Neural progenitor cell (in vitro differentiated cells): ENCODE data around the gene DOK3. TPM values are rescaled to one million over a fixed set of nuclear protein-coding genes. Genes with fewer than 3 reads are reported as not detected.

Source experiments
- DNase-seq: peaks from one replicate; pipeline ENCODE4 v3.0.0-alpha.2; 2016; ENCODE audit warnings: low spot score
- H2AFZ ChIP-seq: fragments of 200-600 bp; sonication (generic); replicated peaks from 2 replicates; pipeline ENCODE4 v1.6.1; 2016; ENCODE audit warnings: antibody characterized with exemption
- H3F3A ChIP-seq: fragments of 200-600 bp; sonication (generic); 2 replicates; pipeline ENCODE4 v1.6.1; 2016; ENCODE audit warnings: antibody characterized with exemption, low read depth
- H3K27ac ChIP-seq: fragments of 200-600 bp; sonication (generic); 2 replicates; pipeline ENCODE4 v1.5.1; 2016; ENCODE audit warnings: mild to moderate bottlenecking
- H3K27me3 ChIP-seq: fragments of 200-600 bp; sonication (generic); 2 replicates; pipeline ENCODE4 v1.6.1; 2016; ENCODE audit warnings: mild to moderate bottlenecking, moderate library complexity
- H3K36me3 ChIP-seq: fragments of 200-600 bp; sonication (generic); 2 replicates; pipeline ENCODE4 v1.5.1; 2016
- H3K4me1 ChIP-seq: fragments of 200-600 bp; sonication (generic); 2 replicates; pipeline ENCODE4 v1.6.1; 2016; ENCODE audit warnings: mixed run types
- H3K4me2 ChIP-seq: fragments of 200-600 bp; sonication (generic); 2 replicates; pipeline ENCODE4 v1.6.1; 2016
- H3K4me3 ChIP-seq: fragments of 200-600 bp; sonication (generic); 2 replicates; pipeline ENCODE4 v1.5.1; 2016
- H3K79me2 ChIP-seq: fragments of 200-600 bp; sonication (generic); 2 replicates; pipeline ENCODE4 v1.6.1; 2016; ENCODE audit warnings: low read depth
- H3K9ac ChIP-seq: fragments of 200-600 bp; sonication (generic); 2 replicates; pipeline ENCODE4 v1.6.1; 2016
- H3K9me3 ChIP-seq: fragments of 200-600 bp; sonication (generic); 2 replicates; pipeline ENCODE4 v1.5.1; 2016; ENCODE audit warnings: low read depth
- H4K20me1 ChIP-seq: fragments of 200-600 bp; sonication (generic); 2 replicates; pipeline ENCODE4 v1.6.1; 2016; ENCODE audit warnings: low read depth
- H3K27ac Mint-ChIP-seq: 3 replicates; pipeline ENCODE4 v1.8.0; 2021; ENCODE audit warnings: mixed read lengths
- H3K27me3 Mint-ChIP-seq: 2 replicates; pipeline ENCODE4 v1.8.0; 2022; ENCODE audit warnings: low read depth, mild to moderate bottlenecking, inconsistent platforms, moderate library complexity, mixed read lengths; ENCODE audit not compliant: insufficient read depth
- H3K36me3 Mint-ChIP-seq: 3 replicates; pipeline ENCODE4 v1.8.0; 2021; ENCODE audit warnings: mixed read lengths
- H3K4me1 Mint-ChIP-seq: 3 replicates; pipeline ENCODE4 v1.8.0; 2021; ENCODE audit warnings: mixed read lengths
- H3K4me3 Mint-ChIP-seq: 3 replicates; pipeline ENCODE4 v1.8.0; 2021; ENCODE audit warnings: mild to moderate bottlenecking, moderate library complexity, mixed read lengths
- H3K9me3 Mint-ChIP-seq: 3 replicates; pipeline ENCODE4 v1.8.0; 2020; ENCODE audit warnings: mixed read lengths
- CTCF ChIP-seq: fragments of 200-600 bp; sonication (generic); IDR thresholded peaks from 2 replicates; pipeline ENCODE4 v1.5.1; 2017; ENCODE audit warnings: antibody characterized with exemption, mild to moderate bottlenecking
- EZH2 ChIP-seq: fragments of 200-600 bp; sonication (generic); IDR thresholded peaks from 2 replicates; pipeline ENCODE4 v1.6.1; 2017; ENCODE audit warnings: antibody characterized with exemption, mild to moderate bottlenecking, moderate library complexity
- EZH2phosphoT487 ChIP-seq: fragments of 200-600 bp; sonication (generic); IDR thresholded peaks from 2 replicates; pipeline ENCODE4 v1.6.1; 2017; ENCODE audit warnings: antibody characterized with exemption
- total RNA-seq: library from RNA; depleted of rRNA; stranded (reverse); fragments of >200 nt; gene quantifications from 2 replicates; pipeline ENCODE4 v1.2.3, GENCODE V29; 2015; ENCODE audit warnings: low replicate concordance

The DOK3 gene
- 0.54 and 0.93 TPM in 2 replicates for total RNA-seq

- Histone ChIP-seq H3K27me3 (no peaks in the 10 kb centered on the region), H3K79me2 (no peaks in the 10 kb centered on the region), H3K27ac (no peak within 1 kb of the TSS), H3K9me3 (no peaks in the 10 kb centered on the region), H3K36me3 (no peaks in the 10 kb centered on the region), H3K4me1 (no peaks in the 10 kb centered on the region), H3K9ac (no peak within 1 kb of the TSS), H3K4me3 (no peak within 1 kb of the TSS), H3F3A (no peaks in the 10 kb centered on the region), H4K20me1 (peaks cover under 1% of the 10 kb centered on the region), H3K4me2 (no peak within 1 kb of the TSS), H2AFZ (no peak within 1 kb of the TSS)
- no peak within 1 kb of the TSS for H3K4me3 Mint-ChIP-seq
- TF ChIP-seq EZH2phosphoT487 (no peak), CTCF (no peak), EZH2 (no peak)
- no peaks in the 10 kb centered on the region for H3K9me3 Mint-ChIP-seq
- H3K27ac Mint-ChIP-seq = peak within 1 kb of the TSS; percentile 63
- peaks cover 5% of the 10 kb centered on the region for H3K4me1 Mint-ChIP-seq
- H3K27me3 Mint-ChIP-seq = peaks cover 10% of the 10 kb centered on the region
- peaks cover 14% of the 10 kb centered on the region for H3K36me3 Mint-ChIP-seq
- DNase-seq = no peak
Measured at GRCh38 chr5:177509381-177509951, at the start of gene DOK3. Gene DOK3, minus strand, starts transcription at chr5:177509826. Its CDS starts 286 bp downstream, at chr5:177509540.

GRCh38 chr5:177557796-177558195 is 48.2 kb upstream of the DOK3 start:
- TF ChIP-seq EZH2 = no peak
- TF ChIP-seq CTCF = no peak
- no peak overlapping the region for H2AFZ ChIP-seq
- H3K9me3 ChIP-seq = no peaks in the 10 kb centered on the region
- H3K27ac ChIP-seq = no peak overlapping the region
- peaks cover 14% of the 10 kb centered on the region for H3K79me2 ChIP-seq
- H3K4me3 ChIP-seq = no peak overlapping the region
- no peak for DNase-seq
- H3K4me1 Mint-ChIP-seq = peaks cover 17% of the 10 kb centered on the region
- H3K9me3 Mint-ChIP-seq = peaks cover 18% of the 10 kb centered on the region
- H4K20me1 ChIP-seq = peaks cover 11% of the 10 kb centered on the region
- H3K27ac Mint-ChIP-seq = no peak overlapping the region
- no peak overlapping the region for H3K9ac ChIP-seq
- peaks cover 11% of the 10 kb centered on the region for H3F3A ChIP-seq
- H3K4me1 ChIP-seq = peaks cover 8% of the 10 kb centered on the region
- no peaks in the 10 kb centered on the region for H3K36me3 Mint-ChIP-seq
- H3K4me3 Mint-ChIP-seq = no peak overlapping the region
- no peak overlapping the region for H3K4me2 ChIP-seq
- H3K27me3 Mint-ChIP-seq = peaks cover 2% of the 10 kb centered on the region
- no peaks in the 10 kb centered on the region for H3K36me3 ChIP-seq
- H3K27me3 ChIP-seq = no peaks in the 10 kb centered on the region

- Mint-ChIP-seq H3K4me3 (no peak overlapping the region), H3K36me3 (no peaks in the 10 kb centered on the region), H3K4me1 (peaks cover 22% of the 10 kb centered on the region), H3K9me3 (peaks cover 13% of the 10 kb centered on the region), H3K27ac (no peak overlapping the region), H3K27me3 (peaks cover 2% of the 10 kb centered on the region)
- DNase-seq = no peak
- Histone ChIP-seq H3K4me1 (peaks cover 12% of the 10 kb centered on the region), H3K9ac (no peak overlapping the region), H3K4me3 (no peak overlapping the region), H3K79me2 (peaks cover 20% of the 10 kb centered on the region), H3K4me2 (no peak overlapping the region), H3F3A (peaks cover 11% of the 10 kb centered on the region), H3K9me3 (no peaks in the 10 kb centered on the region), H3K27me3 (no peaks in the 10 kb centered on the region), H4K20me1 (peaks cover 18% of the 10 kb centered on the region), H3K36me3 (no peaks in the 10 kb centered on the region), H3K27ac (no peak overlapping the region), H2AFZ (no peak overlapping the region)
- TF ChIP-seq EZH2phosphoT487 (no peak), EZH2 (no peak), CTCF (no peak)
Measured at GRCh38 chr5:177557041-177557647, 47.5 kb upstream of the DOK3 start.
